B cell (primary cell): ENCODE results near the gene MDP1. TPM values are rescaled to one million over a fixed set of nuclear protein-coding genes. Genes with fewer than 3 reads are reported as not detected.

Experiments used
- ATAC-seq: fragments of 200-7000 bp; cut with Tn5 transposase; one replicate; pipeline ENCODE4 v1.10.0; 2021; ENCODE audit warnings: low read depth, mild to moderate bottlenecking, moderate number of reproducible peaks, moderate library complexity
- CTCF ChIA-PET: fragments of 350-600 bp; sonication (Branson Sonifier 250); formaldehyde crosslinking; loops from one replicate; lab custom pipeline; 2021; ENCODE audit warnings: antibody characterized with exemption, inconsistent platforms; lab: Charles Lee
- POLR2A ChIA-PET: fragments of 350-600 bp; sonication (Branson Sonifier 250); formaldehyde crosslinking; loops from one replicate; lab custom pipeline; 2021; ENCODE audit warnings: antibody characterized with exemption; lab: Charles Lee
- DNase-seq: peaks from one replicate; pipeline ENCODE4 v3.0.0; 2013
- H2AFZ ChIP-seq: 2 replicates; pipeline ENCODE4 v1.6.1; 2012; ENCODE audit warnings: mild to moderate bottlenecking, low read depth, low read length; ENCODE audit not compliant: insufficient read depth, poor library complexity, severe bottlenecking
- H3K27ac ChIP-seq, 2 donors: 1 replicate in 1 of 2; 2 replicates in 1 of 2; pipeline ENCODE4 v1.5.1; 2012 to 2013; ENCODE audit warnings: low read length in 2 of 2, mild to moderate bottlenecking in 2 of 2, moderate library complexity in 1 of 2
- H3K27me3 ChIP-seq, 4 experiments: fragments of 200-600 bp in 1 of 4; sonication (generic) in 1 of 4; replicated peaks in 1 of 4; 1 replicate in 2 of 4; 2 replicates in 2 of 4; pipeline versions ENCODE4 v1.6.1 to v1.7.0; 2013 to 2016; ENCODE audit warnings: low read length in 3 of 4, mild to moderate bottlenecking in 2 of 4, mixed read lengths in 1 of 4, moderate library complexity in 1 of 4; ENCODE audit not compliant: insufficient read depth in 4 of 4, control insufficient read depth in 3 of 4; ENCODE audit errors: control extremely low read depth in 1 of 4
- H3K36me3 ChIP-seq, 2 experiments: replicated peaks in 1 of 2; 1 replicate in 1 of 2; 2 replicates in 1 of 2; pipeline versions ENCODE4 v1.6.1 to v1.7.1; 2013; ENCODE audit warnings: low read length in 1 of 2; ENCODE audit not compliant: insufficient read depth in 2 of 2, control insufficient read depth in 1 of 2; ENCODE audit errors: control extremely low read depth in 1 of 2, extremely low read depth in 1 of 2
- H3K4me1 ChIP-seq, 2 donors: fragments of 200-600 bp in 1 of 2; sonication (generic) in 1 of 2; 1 replicate in 1 of 2; 2 replicates in 1 of 2; pipeline versions ENCODE4 v1.5.1 to v1.6.1; 2013 to 2017; ENCODE audit warnings: low read length in 2 of 2; ENCODE audit not compliant: control insufficient read depth in 2 of 2, insufficient read depth in 2 of 2
- H3K4me2 ChIP-seq: replicated peaks from 2 replicates; pipeline ENCODE3; 2012; ENCODE audit warnings: mild to moderate bottlenecking, low read depth, low read length; ENCODE audit not compliant: poor library complexity, severe bottlenecking
- H3K4me3 ChIP-seq, 5 experiments: fragments of 200-600 bp in 1 of 5; sonication (generic) in 1 of 5; 1 replicate in 3 of 5; 2 replicates in 2 of 5; pipeline versions ENCODE4 v1.5.1 to v1.7.0; 2011 to 2016; ENCODE audit warnings: low read length in 4 of 5, mild to moderate bottlenecking in 4 of 5, low read depth in 2 of 5, control low read depth in 1 of 5, moderate library complexity in 1 of 5; ENCODE audit not compliant: insufficient read depth in 1 of 5; ENCODE audit errors: control extremely low read depth in 1 of 5, extremely low read depth in 1 of 5
- H3K79me2 ChIP-seq: fragments of 200-600 bp; sonication (generic); one replicate; pipeline ENCODE4 v1.6.0; 2016; ENCODE audit warnings: low read length; ENCODE audit not compliant: control insufficient read depth, insufficient read depth
- H3K9ac ChIP-seq: fragments of 200-600 bp; sonication (generic); 2 replicates; pipeline ENCODE4 v1.6.1; 2017; ENCODE audit warnings: mild to moderate bottlenecking, low read length, moderate library complexity
- H3K9me3 ChIP-seq, 3 donors: one replicate each; pipeline versions ENCODE4 v1.6.1 to v1.7.1; 2013; ENCODE audit warnings: low read length in 2 of 3; ENCODE audit not compliant: control insufficient read depth in 2 of 3, insufficient read depth in 1 of 3; ENCODE audit errors: control extremely low read depth in 1 of 3
- H4K20me1 ChIP-seq: 2 replicates; pipeline ENCODE4 v1.6.0; 2012; ENCODE audit warnings: mild to moderate bottlenecking, low read length; ENCODE audit not compliant: insufficient read depth, control insufficient read depth, poor library complexity, severe bottlenecking
- H3K27ac Mint-ChIP-seq: one replicate; pipeline ENCODE4 v1.8.0; 2021; ENCODE audit warnings: mixed read lengths
- H3K27me3 Mint-ChIP-seq: one replicate; pipeline ENCODE4 v1.8.0; 2021; ENCODE audit warnings: mixed read lengths
- H3K4me1 Mint-ChIP-seq: one replicate; pipeline ENCODE4 v1.8.0; 2021; ENCODE audit warnings: mixed read lengths
- H3K4me3 Mint-ChIP-seq: one replicate; pipeline ENCODE4 v1.8.0; 2021; ENCODE audit warnings: mixed read lengths
- H3K9me3 Mint-ChIP-seq: one replicate; pipeline ENCODE4 v1.8.0; 2022; ENCODE audit warnings: mixed read lengths; ENCODE audit not compliant: insufficient read depth
- EZH2 ChIP-seq: IDR thresholded peaks from 2 replicates; pipeline ENCODE4 v1.6.1; 2012; ENCODE audit warnings: borderline replicate concordance, low read depth, mild to moderate bottlenecking, moderate library complexity, low read length; ENCODE audit not compliant: insufficient read depth, poor library complexity, severe bottlenecking
- WGBS: methylation state at CpG from one replicate; pipeline ENCODE4 v1.1.5; 2013; ENCODE audit warnings: missing lambda C conversion rate; ENCODE audit not compliant: insufficient coverage; 5-methylcytosine and 5-hydroxymethylcytosine counted together
- intact Hi-C: fragments of 100-400 bp; cut with micrococcal nuclease; formaldehyde crosslinking; loops from one replicate; pipeline ENCODE4 v1.10.0; 2022
- polyA plus RNA-seq: library from polyadenylated mRNA; depleted of rRNA; stranded (reverse); fragments of >200 nt; gene quantifications from 2 replicates; pipeline ENCODE4 v1.2.3, GENCODE V29; 2012
- total RNA-seq, 2 donors: library from RNA; stranded (reverse); fragments of 120-200 nt in 1 of 2; gene quantifications; 1 replicate in 1 of 2; 2 replicates in 1 of 2; pipeline versions ENCODE4 v1.2.3 to v1.2.4, GENCODE V29; 2013 to 2022
- TF ChIP-seq, protein P1 (sequence below): fragments of 200-600 bp; IDR thresholded peaks from one replicate; pipeline ENCODE4 v1.8.0; 2022; ENCODE audit warnings: antibody characterized with exemption, mild to moderate bottlenecking

The MDP1 gene
- total and polyA plus RNA-seq, 2 donors (not counting 1 experiment from before 2014, with no cell fraction given) = 11.3 to 28.1 TPM

DNA sequence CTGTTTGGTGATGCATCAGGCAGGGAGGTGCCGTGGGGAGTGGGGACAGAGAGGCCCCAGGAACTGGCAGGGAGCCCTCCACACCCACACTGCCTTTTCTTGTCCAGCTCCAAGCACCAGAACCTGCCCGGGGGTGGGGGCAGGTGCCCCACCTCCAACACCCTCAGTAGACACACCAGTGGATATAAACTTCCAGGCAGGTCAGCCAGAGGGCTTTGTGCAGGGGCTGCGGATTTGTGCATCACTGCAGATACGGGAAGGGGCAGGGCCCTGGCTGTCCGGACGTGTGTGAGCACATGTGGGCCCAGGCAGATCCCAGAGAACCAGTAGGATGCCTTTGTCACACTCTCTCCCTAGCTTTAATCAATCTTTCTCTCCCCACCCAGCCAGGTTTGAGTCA lies 48.4 kb upstream of the MDP1 start:
- H3K27ac Mint-ChIP-seq = no peak overlapping the region

DNA sequence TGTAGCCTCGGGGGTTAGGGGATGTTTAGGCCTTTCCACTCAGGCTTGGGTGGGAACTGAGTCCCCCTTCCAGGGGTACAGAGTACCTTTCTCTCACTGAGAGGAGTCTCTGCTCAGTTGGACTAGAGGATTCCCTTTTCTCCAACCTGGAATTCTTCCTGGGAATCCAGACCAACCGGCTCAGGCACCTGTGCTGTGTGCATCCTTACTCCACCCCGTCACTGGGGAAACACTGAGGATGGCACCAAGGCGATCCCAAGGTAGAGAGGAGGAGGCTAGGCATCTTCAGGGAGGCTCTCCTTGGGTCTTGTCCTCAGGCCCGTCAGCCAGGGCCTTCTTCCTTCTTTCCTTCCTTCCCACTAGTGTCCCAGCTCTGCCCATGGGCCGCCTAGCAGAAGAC lies 48.0 kb upstream of the MDP1 start:
- ChIA-PET POLR2A (no interaction called here), CTCF (interaction anchor here (0.6 to 1.0 kb wide), 3 partner anchors 9 to 33 kb away, joined by 3 to 5 read pairs (median 3); no protein-coding TSS in a partner anchor)
- Histone ChIP-seq H3K36me3 (peaks cover 0 to 31% of the 10 kb centered on the region in 2 experiments), H3K4me3 (no peak overlapping the region), H4K20me1 (no peaks in the 10 kb centered on the region), H3K27me3 (no peaks in the 10 kb centered on the region), H3K79me2 (no peaks in the 10 kb centered on the region), H3K4me1 (no peaks in the 10 kb centered on the region), H3K27ac (no peak overlapping the region), H3K9ac (no peak overlapping the region), H3K4me2 (no peak overlapping the region), H2AFZ (no peak overlapping the region), H3K9me3 (no peaks in the 10 kb centered on the region)
- DNase-seq (no peak), ATAC-seq (no peak)
- TF ChIP-seq, protein P1, sequence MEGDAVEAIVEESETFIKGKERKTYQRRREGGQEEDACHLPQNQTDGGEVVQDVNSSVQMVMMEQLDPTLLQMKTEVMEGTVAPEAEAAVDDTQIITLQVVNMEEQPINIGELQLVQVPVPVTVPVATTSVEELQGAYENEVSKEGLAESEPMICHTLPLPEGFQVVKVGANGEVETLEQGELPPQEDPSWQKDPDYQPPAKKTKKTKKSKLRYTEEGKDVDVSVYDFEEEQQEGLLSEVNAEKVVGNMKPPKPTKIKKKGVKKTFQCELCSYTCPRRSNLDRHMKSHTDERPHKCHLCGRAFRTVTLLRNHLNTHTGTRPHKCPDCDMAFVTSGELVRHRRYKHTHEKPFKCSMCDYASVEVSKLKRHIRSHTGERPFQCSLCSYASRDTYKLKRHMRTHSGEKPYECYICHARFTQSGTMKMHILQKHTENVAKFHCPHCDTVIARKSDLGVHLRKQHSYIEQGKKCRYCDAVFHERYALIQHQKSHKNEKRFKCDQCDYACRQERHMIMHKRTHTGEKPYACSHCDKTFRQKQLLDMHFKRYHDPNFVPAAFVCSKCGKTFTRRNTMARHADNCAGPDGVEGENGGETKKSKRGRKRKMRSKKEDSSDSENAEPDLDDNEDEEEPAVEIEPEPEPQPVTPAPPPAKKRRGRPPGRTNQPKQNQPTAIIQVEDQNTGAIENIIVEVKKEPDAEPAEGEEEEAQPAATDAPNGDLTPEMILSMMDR = no peak
- no peak for TF ChIP-seq EZH2
- Mint-ChIP-seq H3K4me3 (no peak overlapping the region), H3K27ac (no peak overlapping the region), H3K9me3 (no peaks in the 10 kb centered on the region), H3K4me1 (no peaks in the 10 kb centered on the region), H3K27me3 (no peaks in the 10 kb centered on the region)
- 100% methylated on average over 4 of the region's 6 CpGs for WGBS
- intact Hi-C loops = no loop called here

More for the DNA sequence above, 48.4 kb upstream of the MDP1 start:
- H3K9me3 ChIP-seq = no peaks in the 10 kb centered on the region
- no peak overlapping the region for H3K4me3 ChIP-seq
- H3K4me2 ChIP-seq = no peak overlapping the region
- H4K20me1 ChIP-seq = no peaks in the 10 kb centered on the region
- DNase-seq = no peak
- POLR2A ChIA-PET = no interaction called here
- H3K27ac ChIP-seq = no peak overlapping the region
- no peaks in the 10 kb centered on the region for H3K4me1 Mint-ChIP-seq
- WGBS = 95% methylated on average over 6 of the region's 6 CpGs
- H3K27me3 Mint-ChIP-seq = no peaks in the 10 kb centered on the region
- H3K4me1 ChIP-seq = no peaks in the 10 kb centered on the region
- no peak overlapping the region for H3K4me3 Mint-ChIP-seq
- H3K79me2 ChIP-seq = no peaks in the 10 kb centered on the region
- peaks cover 0 to 35% of the 10 kb centered on the region in 2 experiments for H3K36me3 ChIP-seq
- CTCF ChIA-PET = interaction anchor here (0.6 to 1.6 kb wide), 2 partner anchors 32 to 43 kb away, joined by 3 to 4 read pairs; no protein-coding TSS in a partner anchor
- no peak overlapping the region for H3K9ac ChIP-seq
- TF ChIP-seq EZH2 = no peak
- TF ChIP-seq, protein P1 = no peak
- no peaks in the 10 kb centered on the region for H3K27me3 ChIP-seq
- intact Hi-C loops = no loop called here
- ATAC-seq = no peak
- no peak overlapping the region for H2AFZ ChIP-seq
- no peaks in the 10 kb centered on the region for H3K9me3 Mint-ChIP-seq
